Measurements from ENCODE around the gene CLASRP. TPM values are rescaled to one million over a fixed set of nuclear protein-coding genes. Genes with fewer than 3 reads are reported as not detected.

CLASRP gene
- total and polyA plus RNA-seq, 9 of the 15 experiments (the other 6 are each of a cell fraction or from before 2014, with no cell fraction given), result 0.94 to 86.3 (median 44.0) TPM

GRCh38 chr19:45059258-45059965, 20.6 kb downstream of the CLASRP start (continued):
- TF ChIP-seq NKRF (IDR thresholded peaks at IDR 0.05; ENCODE audit: borderline replicate concordance), result no peak
- peak; percentile 89 for TF ChIP-seq CTCFL (IDR thresholded peaks at IDR 0.05; ENCODE audit: borderline replicate concordance, insufficient read depth, low read depth, low read length, poor library complexity, severe bottlenecking)
- TF ChIP-seq, protein P1, sequence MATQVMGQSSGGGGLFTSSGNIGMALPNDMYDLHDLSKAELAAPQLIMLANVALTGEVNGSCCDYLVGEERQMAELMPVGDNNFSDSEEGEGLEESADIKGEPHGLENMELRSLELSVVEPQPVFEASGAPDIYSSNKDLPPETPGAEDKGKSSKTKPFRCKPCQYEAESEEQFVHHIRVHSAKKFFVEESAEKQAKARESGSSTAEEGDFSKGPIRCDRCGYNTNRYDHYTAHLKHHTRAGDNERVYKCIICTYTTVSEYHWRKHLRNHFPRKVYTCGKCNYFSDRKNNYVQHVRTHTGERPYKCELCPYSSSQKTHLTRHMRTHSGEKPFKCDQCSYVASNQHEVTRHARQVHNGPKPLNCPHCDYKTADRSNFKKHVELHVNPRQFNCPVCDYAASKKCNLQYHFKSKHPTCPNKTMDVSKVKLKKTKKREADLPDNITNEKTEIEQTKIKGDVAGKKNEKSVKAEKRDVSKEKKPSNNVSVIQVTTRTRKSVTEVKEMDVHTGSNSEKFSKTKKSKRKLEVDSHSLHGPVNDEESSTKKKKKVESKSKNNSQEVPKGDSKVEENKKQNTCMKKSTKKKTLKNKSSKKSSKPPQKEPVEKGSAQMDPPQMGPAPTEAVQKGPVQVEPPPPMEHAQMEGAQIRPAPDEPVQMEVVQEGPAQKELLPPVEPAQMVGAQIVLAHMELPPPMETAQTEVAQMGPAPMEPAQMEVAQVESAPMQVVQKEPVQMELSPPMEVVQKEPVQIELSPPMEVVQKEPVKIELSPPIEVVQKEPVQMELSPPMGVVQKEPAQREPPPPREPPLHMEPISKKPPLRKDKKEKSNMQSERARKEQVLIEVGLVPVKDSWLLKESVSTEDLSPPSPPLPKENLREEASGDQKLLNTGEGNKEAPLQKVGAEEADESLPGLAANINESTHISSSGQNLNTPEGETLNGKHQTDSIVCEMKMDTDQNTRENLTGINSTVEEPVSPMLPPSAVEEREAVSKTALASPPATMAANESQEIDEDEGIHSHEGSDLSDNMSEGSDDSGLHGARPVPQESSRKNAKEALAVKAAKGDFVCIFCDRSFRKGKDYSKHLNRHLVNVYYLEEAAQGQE (IDR thresholded peaks at IDR 0.05; ENCODE audit: borderline replicate concordance), result peak; percentile 72
- TF ChIP-seq, protein P1 (CRISPR knock-in tag; IDR thresholded peaks at IDR 0.05; ENCODE audit: low read depth), result no peak
- TF ChIP-seq TAF15 (IDR thresholded peaks at IDR 0.05; ENCODE audit: low read depth, low read length), result no peak
- TF ChIP-seq ASH1L (IDR thresholded peaks at IDR 0.05; ENCODE audit: borderline replicate concordance, low read depth, partially characterized antibody), result no peak
- TF ChIP-seq ATF7 (IDR thresholded peaks at IDR 0.05), result 0 out of 2 replicates have a peak, but pooled peaks have one; percentile 27
- TF ChIP-seq ZBTB17 (CRISPR knock-in tag; IDR thresholded peaks at IDR 0.05), result no peak
- TF ChIP-seq CTCF (IDR thresholded peaks at IDR 0.05 in 2 of 3, conservative IDR thresholded peaks at IDR 0.05 in 1 of 3; ENCODE audit: insufficient read depth in 2 of 3, low read depth in 1 of 3, low read length in 3 of 3), result peak; percentile 89 to 92 (median 92)
- no peak for TF ChIP-seq ELK3 (CRISPR knock-in tag; IDR thresholded peaks at IDR 0.05)
